Stomach smooth muscle (tissue), 2 donors: ENCODE results near the gene COL19A1.
"Not testable (repeated sequence)": the region's sequence is repeated elsewhere in the genome, so short reads cannot be mapped to it uniquely, and the experiment has no call there.

Experiments used
- H3K27ac ChIP-seq: one replicate; pipeline ENCODE4 v1.7.0; 2013; ENCODE audit warnings: mild to moderate bottlenecking, low read length, inconsistent platforms
- H3K27me3 ChIP-seq, 2 donors: one replicate each; pipeline ENCODE4 v1.7.0; 2013; ENCODE audit warnings: low read length in 2 of 2; ENCODE audit not compliant: insufficient read depth in 2 of 2, control insufficient read depth in 1 of 2
- H3K36me3 ChIP-seq, 2 donors: one replicate each; pipeline ENCODE4 v1.7.0; 2013; ENCODE audit warnings: low read length in 2 of 2; ENCODE audit not compliant: control insufficient read depth in 2 of 2, insufficient read depth in 2 of 2
- H3K4me1 ChIP-seq: one replicate; pipeline ENCODE4 v1.7.0; 2013; ENCODE audit warnings: low read length; ENCODE audit not compliant: control insufficient read depth, insufficient read depth
- H3K4me3 ChIP-seq, 2 donors: one replicate each; pipeline ENCODE4 v1.7.0; 2013; ENCODE audit warnings: low read length in 2 of 2
- H3K9ac ChIP-seq, 2 donors: one replicate each; pipeline ENCODE4 v1.7.0; 2013; ENCODE audit warnings: low read length in 2 of 2, mild to moderate bottlenecking in 1 of 2
- H3K9me3 ChIP-seq, 2 donors: one replicate each; pipeline ENCODE4 v1.7.0; 2013; ENCODE audit warnings: low read length in 2 of 2; ENCODE audit not compliant: control insufficient read depth in 2 of 2
- donor health status: healthy.
- donor health status: Pancreatic carcinoma.

Gene COL19A1

DNA sequence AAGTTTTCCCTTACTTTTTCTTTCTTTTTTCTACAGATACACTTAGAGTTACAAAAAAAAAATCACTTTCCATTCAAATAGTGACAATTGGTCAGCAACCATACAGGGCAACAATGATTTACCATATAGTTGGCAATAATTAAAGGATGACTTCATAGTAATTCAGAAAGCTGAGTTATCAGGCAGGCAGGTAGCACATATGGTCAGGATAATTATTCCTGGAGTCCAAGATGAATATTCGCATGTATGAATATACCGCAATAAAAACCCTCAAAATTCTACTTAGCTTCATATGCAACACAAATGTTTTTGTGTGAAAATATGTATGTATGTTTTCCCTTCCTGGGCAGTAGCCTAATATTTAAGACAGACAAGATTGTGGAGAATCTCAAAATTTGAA lies 34.5 kb downstream of the COL19A1 start:
- Histone ChIP-seq H3K4me1 (no peaks in the 10 kb centered on the region), H3K9me3 (no peaks in the 10 kb centered on the region), H3K4me3 (no peak overlapping the region), H3K9ac (no peak overlapping the region), H3K27ac (no peak overlapping the region), H3K36me3 (no peaks in the 10 kb centered on the region), H3K27me3 (no peaks in the 10 kb centered on the region)

DNA sequence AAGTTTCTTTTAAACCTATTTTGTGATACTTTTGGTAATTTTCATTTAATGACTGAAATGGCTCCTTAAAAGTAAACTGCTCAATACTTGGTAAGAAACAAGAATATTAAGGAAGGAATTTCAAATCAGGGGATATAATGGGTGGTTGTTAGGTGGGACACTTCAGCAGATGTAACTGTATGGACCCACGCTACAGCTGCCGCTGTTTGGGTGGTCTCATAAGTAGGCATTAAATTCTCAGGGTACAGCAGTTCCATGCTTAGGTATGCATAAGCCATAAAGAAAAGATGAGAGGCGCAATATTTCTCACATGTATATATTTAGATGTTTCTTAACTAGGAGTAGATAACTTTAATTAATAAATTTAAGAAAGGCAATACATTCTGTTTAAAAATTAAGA lies 35.0 kb downstream of the COL19A1 start:
- Histone ChIP-seq H3K4me1 (no peaks in the 10 kb centered on the region), H3K27ac (no peak overlapping the region), H3K9ac (no peak overlapping the region), H3K27me3 (no peaks in the 10 kb centered on the region), H3K36me3 (no peaks in the 10 kb centered on the region), H3K9me3 (no peaks in the 10 kb centered on the region), H3K4me3 (no peak overlapping the region)

DNA sequence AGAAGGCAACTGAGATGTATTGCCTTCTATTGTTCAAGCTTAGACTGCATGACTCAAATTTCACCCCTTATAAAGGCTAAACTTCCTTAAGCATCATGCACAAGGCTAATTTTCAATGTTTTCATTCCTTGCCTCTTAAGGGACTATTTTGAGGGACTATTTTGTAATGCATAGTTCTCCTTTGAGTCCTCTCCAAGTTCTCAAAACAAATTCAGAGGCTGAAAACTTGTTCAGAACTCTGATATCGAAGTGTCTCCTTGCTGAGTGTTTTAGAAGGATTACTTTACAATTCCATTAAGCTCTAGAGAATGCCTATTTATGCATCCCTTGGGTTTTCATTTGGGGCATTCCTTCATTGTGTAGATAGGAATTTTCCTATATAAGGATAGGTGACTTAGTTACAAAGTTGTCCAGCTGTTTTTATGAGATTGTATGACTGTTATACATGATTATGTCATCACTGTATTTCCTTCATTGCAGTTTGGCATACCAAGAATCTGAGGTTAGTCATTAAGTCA lies 41.7 kb downstream of the COL19A1 start:
- Histone ChIP-seq H3K4me1 (no peaks in the 10 kb centered on the region), H3K27ac (no peak overlapping the region), H3K9me3 (no peaks in the 10 kb centered on the region), H3K27me3 (no peaks in the 10 kb centered on the region), H3K36me3 (no peaks in the 10 kb centered on the region), H3K9ac (no peak overlapping the region), H3K4me3 (no peak overlapping the region)

DNA sequence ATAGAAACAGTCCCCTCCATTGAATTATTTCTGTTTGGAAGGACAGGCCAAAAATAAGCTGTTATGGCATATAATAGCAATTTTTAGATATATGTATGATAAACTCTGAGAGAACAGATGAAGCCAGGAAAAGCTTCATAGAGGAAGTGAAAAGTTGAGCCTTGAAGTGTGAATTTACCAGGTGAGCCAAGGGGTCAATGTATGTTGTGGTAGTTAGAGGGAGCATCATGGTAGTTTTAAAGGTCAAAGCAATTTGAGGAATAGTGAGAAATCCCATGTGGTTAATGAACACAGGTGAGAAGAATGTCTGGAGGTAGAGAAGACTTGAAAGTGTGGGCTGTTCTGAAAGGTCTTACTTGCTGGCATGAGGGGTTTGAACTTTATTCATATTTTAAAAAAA lies 47.0 kb downstream of the COL19A1 start:
- Histone ChIP-seq H3K9me3 (no peaks in the 10 kb centered on the region), H3K27me3 (no peaks in the 10 kb centered on the region), H3K9ac (no peak overlapping the region), H3K36me3 (no peaks in the 10 kb centered on the region), H3K4me1 (no peaks in the 10 kb centered on the region), H3K27ac (no peak overlapping the region), H3K4me3 (no peak overlapping the region)

DNA sequence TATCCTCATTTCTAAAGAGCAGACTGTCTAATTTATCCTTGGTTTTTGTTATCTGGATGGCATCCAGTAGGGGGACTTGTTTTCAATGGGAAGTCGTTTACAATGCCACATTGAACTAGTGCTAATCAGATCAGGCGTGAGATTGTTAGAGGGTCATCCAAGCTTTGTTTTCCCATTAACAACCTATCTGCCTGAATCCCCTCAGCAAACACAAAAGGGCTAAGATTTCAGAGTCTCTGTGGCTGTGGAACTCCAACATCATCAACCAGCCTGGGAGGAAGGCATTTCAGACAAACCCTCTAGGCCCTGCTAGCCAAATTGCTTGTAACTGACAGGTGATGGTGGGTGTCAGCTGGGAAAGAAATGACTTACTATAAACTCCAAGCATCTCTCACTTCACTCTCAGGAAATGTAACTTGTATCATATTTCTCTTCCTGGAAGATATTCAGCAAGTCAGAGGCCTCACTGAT lies 47.7 kb downstream of the COL19A1 start:
- H3K36me3 ChIP-seq = no peaks in the 10 kb centered on the region
- H3K4me3 ChIP-seq = no peak overlapping the region
- H3K9ac ChIP-seq = no peak overlapping the region
- no peaks in the 10 kb centered on the region for H3K4me1 ChIP-seq
- H3K9me3 ChIP-seq = no peaks in the 10 kb centered on the region
- no peaks in the 10 kb centered on the region for H3K27me3 ChIP-seq
- H3K27ac ChIP-seq = no peak overlapping the region

DNA sequence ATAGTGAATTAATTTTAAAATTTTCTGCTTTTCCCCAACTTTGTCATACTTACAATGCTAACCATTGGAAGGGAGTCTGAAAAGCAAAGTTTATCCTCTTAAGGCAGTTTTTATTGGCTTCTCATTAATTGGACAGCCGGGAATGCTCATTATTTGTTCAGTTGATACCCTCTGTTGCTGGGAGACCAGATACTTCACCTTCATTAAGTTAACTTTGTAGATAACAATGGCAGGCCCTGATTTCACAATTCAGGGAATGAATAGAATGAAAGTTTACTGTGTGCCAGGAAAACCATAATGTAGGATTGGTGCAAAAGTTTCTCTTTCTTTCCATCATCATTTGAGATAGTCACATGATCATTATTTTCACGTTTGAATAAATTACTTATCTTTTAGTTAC lies 49.0 kb downstream of the COL19A1 start:
- Histone ChIP-seq H3K4me1 (no peaks in the 10 kb centered on the region), H3K27me3 (no peaks in the 10 kb centered on the region), H3K4me3 (no peak overlapping the region), H3K36me3 (no peaks in the 10 kb centered on the region), H3K9me3 (no peaks in the 10 kb centered on the region), H3K9ac (no peak overlapping the region), H3K27ac (no peak overlapping the region)

DNA sequence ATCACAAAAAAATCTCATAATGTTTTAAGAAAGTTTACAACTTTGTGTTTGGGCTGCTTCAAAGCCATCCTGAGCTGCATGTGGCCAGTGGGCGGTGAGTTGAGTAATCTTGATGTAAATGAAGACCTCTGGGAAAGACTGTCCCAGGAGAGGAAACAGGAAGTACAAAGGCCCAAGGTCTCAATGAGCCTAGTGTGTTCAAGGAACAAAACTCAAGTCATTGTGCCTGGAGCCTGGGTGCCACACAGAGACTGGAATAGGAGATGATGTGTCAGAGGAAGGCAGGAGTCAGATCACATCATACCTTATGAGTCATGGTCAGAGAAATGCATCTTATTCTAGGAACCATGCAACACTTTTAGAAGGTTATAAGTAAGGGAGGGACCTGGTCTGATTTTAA lies 51.5 kb downstream of the COL19A1 start:
- no peak overlapping the region for H3K9ac ChIP-seq
- no peaks in the 10 kb centered on the region for H3K4me1 ChIP-seq
- H3K4me3 ChIP-seq = no peak overlapping the region
- no peak overlapping the region for H3K27ac ChIP-seq
- H3K9me3 ChIP-seq = no peaks in the 10 kb centered on the region
- H3K36me3 ChIP-seq = no peaks in the 10 kb centered on the region
- H3K27me3 ChIP-seq = no peaks in the 10 kb centered on the region

DNA sequence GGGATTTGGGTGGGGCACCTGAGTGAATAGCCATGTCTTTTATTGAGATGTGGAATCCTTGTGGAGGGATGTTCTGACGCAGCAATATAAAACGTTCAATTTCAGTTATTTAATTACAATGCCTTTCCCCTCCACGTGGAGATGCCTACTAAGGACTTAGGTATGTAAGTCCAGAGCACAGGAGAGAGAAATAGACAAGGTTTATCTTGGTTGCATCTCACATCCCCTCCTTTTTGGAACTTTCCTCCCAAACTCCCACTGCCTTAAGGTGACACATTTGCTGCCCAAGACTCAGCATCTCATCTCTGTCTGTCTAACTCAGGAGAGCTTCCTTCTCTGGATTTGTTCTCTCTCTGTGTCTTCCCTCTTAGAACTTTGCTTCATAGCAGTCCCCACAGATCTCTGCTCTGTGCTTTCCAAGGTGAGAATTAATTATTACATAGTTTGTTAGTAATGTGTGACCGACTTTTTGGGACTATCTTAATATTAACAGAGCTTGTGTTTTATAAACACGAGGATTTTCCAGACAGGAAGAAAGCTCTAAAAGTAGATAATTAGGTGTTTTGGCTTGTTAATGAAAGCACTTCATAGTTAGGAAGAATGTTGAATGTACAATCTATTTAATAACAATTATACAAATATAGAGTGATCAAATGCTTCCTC lies 52.6 kb downstream of the COL19A1 start:
- Histone ChIP-seq H3K9ac (no peak overlapping the region), H3K4me3 (no peak overlapping the region), H3K36me3 (no peaks in the 10 kb centered on the region), H3K4me1 (no peaks in the 10 kb centered on the region), H3K9me3 (no peaks in the 10 kb centered on the region), H3K27ac (no peak overlapping the region), H3K27me3 (no peaks in the 10 kb centered on the region)

DNA sequence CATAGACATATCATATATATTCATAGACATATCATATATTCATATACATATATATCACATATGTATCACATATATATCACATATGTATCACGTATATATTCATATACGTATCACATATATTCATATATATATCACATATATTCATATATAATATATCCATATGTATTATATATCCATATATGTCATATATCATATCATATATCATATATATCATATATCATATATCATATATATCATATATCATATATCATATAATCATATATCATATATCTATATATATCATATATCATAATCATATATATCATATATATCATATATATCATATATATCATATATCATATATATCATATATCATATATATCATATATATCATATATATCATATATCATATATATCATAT lies 54.7 kb downstream of the COL19A1 start:
- H3K9me3 ChIP-seq, H3K4me3 ChIP-seq, H3K9ac ChIP-seq, H3K27ac ChIP-seq, H3K27me3 ChIP-seq, H3K36me3 ChIP-seq, H3K4me1 ChIP-seq: not testable (repeated sequence)

DNA sequence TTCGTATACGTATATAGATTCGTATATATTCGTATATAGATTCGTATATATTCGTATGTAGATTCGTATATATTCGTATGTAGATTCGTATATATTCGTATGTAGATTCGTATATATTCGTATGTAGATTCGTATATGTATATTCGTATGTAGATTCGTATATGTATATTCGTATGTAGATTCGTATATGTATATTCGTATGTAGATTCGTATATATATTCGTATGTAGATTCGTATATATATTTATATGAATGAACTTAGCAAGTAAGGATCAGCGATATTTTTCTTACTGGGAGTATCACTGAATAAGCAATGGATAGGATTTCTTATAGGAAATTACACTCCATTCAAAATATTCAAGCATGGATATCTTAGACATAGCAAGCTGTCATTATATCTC lies 55.3 kb downstream of the COL19A1 start:
- not testable (repeated sequence) for H3K27ac ChIP-seq

DNA sequence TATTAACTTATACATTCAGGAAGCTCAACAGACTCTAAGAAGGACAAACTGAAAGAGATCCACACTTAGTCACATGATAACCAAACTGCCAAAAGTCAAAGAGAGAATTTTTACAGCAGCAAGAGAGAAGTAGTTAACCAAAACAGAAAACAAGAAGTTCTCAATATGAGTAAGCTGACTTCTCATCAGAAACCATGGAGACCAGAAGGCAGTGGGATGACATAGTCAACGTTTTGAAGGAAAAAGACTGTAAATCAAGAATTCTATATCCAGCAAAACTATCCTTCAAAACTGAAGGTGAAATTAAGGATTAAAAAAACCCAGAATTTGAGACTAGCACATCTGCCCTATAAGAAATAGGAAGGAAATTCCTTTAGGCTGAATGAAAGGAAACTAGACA lies 60.4 kb downstream of the COL19A1 start:
- no peaks in the 10 kb centered on the region for H3K36me3 ChIP-seq
- H3K4me1 ChIP-seq = no peaks in the 10 kb centered on the region
- H3K27me3 ChIP-seq = no peaks in the 10 kb centered on the region
- H3K9ac ChIP-seq = no peak overlapping the region
- no peak overlapping the region for H3K27ac ChIP-seq
- no peak overlapping the region for H3K4me3 ChIP-seq
- no peaks in the 10 kb centered on the region for H3K9me3 ChIP-seq

More for the DNA sequence above, 55.3 kb downstream of the COL19A1 start:
- not testable (repeated sequence) for H3K4me1 ChIP-seq, H3K36me3 ChIP-seq, H3K9ac ChIP-seq, H3K27me3 ChIP-seq, H3K4me3 ChIP-seq, H3K9me3 ChIP-seq
